IPS-20b (cell line): Measurements from ENCODE around the gene P4HA1.
"Not testable (repeated sequence)": the region's sequence is repeated elsewhere in the genome, so short reads cannot be mapped to it uniquely, and the experiment has no call there.

Experiments used
- H3K27ac ChIP-seq: one replicate; pipeline ENCODE4 v1.5.1; 2013; ENCODE audit warnings: low read length
- H3K27me3 ChIP-seq: 2 replicates; pipeline ENCODE4 v1.6.1; 2013; ENCODE audit warnings: mild to moderate bottlenecking, low read length, inconsistent platforms; ENCODE audit not compliant: insufficient read depth
- H3K36me3 ChIP-seq: 2 replicates; pipeline ENCODE4 v1.6.1; 2013; ENCODE audit warnings: low read depth, mild to moderate bottlenecking, inconsistent platforms, low read length, moderate library complexity; ENCODE audit not compliant: insufficient read depth
- H3K4me1 ChIP-seq: 2 replicates; pipeline ENCODE4 v1.6.1; 2013; ENCODE audit warnings: mild to moderate bottlenecking, control low read depth, inconsistent platforms, low read length, moderate library complexity; ENCODE audit not compliant: insufficient read depth
- H3K4me3 ChIP-seq: 2 replicates; pipeline ENCODE4 v1.5.1; 2013; ENCODE audit warnings: mild to moderate bottlenecking, low read length, inconsistent platforms
- H3K9ac ChIP-seq: 2 replicates; pipeline ENCODE4 v1.6.1; 2013; ENCODE audit warnings: low read depth, mild to moderate bottlenecking, inconsistent platforms, low read length, moderate library complexity
- H3K9me3 ChIP-seq: 2 replicates; pipeline ENCODE4 v1.6.1; 2013; ENCODE audit warnings: mild to moderate bottlenecking, low read depth, low read length, inconsistent platforms; ENCODE audit not compliant: insufficient read depth

Gene P4HA1

GRCh38 chr10:73000973-73001372 lies 95.7 kb downstream of the P4HA1 start:
- H3K4me3 ChIP-seq: no peak overlapping the region
- no peak overlapping the region for H3K9ac ChIP-seq
- H3K9me3 ChIP-seq: no peaks in the 10 kb centered on the region; the same call in 1 of the 2 replicates
- no peak overlapping the region for H3K27ac ChIP-seq
- H3K36me3 ChIP-seq: no peaks in the 10 kb centered on the region
- H3K27me3 ChIP-seq: no peaks in the 10 kb centered on the region
- no peaks in the 10 kb centered on the region for H3K4me1 ChIP-seq

- Histone ChIP-seq H3K9me3 (no peaks in the 10 kb centered on the region; the same call in 1 of the 2 replicates), H3K4me1 (no peaks in the 10 kb centered on the region), H3K9ac (no peak overlapping the region), H3K36me3 (no peaks in the 10 kb centered on the region), H3K4me3 (no peak overlapping the region), H3K27ac (no peak overlapping the region), H3K27me3 (no peaks in the 10 kb centered on the region)
Measured at GRCh38 chr10:72997099-72997498, 99.6 kb downstream of the P4HA1 start.

GRCh38 chr10:72995459-72995858 lies 101.2 kb downstream of the P4HA1 start:
- H3K9me3 ChIP-seq, H3K4me1 ChIP-seq, H3K27me3 ChIP-seq, H3K9ac ChIP-seq, H3K27ac ChIP-seq, H3K36me3 ChIP-seq, H3K4me3 ChIP-seq: not testable (repeated sequence)

- not testable (repeated sequence) for H3K4me3 ChIP-seq, H3K9ac ChIP-seq, H3K9me3 ChIP-seq, H3K27me3 ChIP-seq, H3K4me1 ChIP-seq, H3K27ac ChIP-seq, H3K36me3 ChIP-seq
Measured at GRCh38 chr10:72989771-72990170, 106.9 kb downstream of the P4HA1 start.

DNA sequence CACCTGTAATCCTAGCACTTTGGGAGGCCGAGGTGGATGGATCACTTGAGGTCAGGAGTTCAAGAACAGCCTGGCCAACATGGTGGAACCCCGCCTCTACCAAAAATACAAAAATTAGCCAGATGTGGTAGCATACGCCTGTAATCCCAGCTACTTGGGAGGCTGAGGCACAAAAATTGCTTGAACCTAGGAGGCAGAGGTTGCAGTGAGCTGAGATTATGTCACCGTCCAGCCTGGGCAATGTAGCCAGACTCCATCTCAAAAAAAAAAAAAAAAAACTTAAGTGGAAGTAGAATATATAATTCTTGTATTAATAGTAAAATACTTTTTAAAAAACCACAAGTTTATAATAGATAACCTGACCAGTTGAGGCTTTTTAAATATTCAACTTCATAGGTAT lies 112.0 kb downstream of the P4HA1 start:
- not testable (repeated sequence) for H3K4me1 ChIP-seq, H3K9me3 ChIP-seq, H3K27me3 ChIP-seq, H3K9ac ChIP-seq, H3K27ac ChIP-seq, H3K4me3 ChIP-seq, H3K36me3 ChIP-seq

- Histone ChIP-seq H3K27ac (no peak overlapping the region), H3K9me3 (peaks cover 15% of the 10 kb centered on the region), H3K27me3 (no peaks in the 10 kb centered on the region), H3K4me3 (no peak overlapping the region), H3K4me1 (no peaks in the 10 kb centered on the region), H3K36me3 (no peaks in the 10 kb centered on the region), H3K9ac (no peak overlapping the region)
Measured at GRCh38 chr10:72981882-72982529, 114.7 kb downstream of the P4HA1 start.

GRCh38 chr10:72981028-72981881 lies 115.4 kb downstream of the P4HA1 start:
- no peaks in the 10 kb centered on the region for H3K36me3 ChIP-seq
- H3K4me3 ChIP-seq: no peak overlapping the region
- H3K27ac ChIP-seq: no peak overlapping the region
- peaks cover 15% of the 10 kb centered on the region for H3K9me3 ChIP-seq
- H3K9ac ChIP-seq: no peak overlapping the region
- H3K27me3 ChIP-seq: no peaks in the 10 kb centered on the region
- no peaks in the 10 kb centered on the region for H3K4me1 ChIP-seq

DNA sequence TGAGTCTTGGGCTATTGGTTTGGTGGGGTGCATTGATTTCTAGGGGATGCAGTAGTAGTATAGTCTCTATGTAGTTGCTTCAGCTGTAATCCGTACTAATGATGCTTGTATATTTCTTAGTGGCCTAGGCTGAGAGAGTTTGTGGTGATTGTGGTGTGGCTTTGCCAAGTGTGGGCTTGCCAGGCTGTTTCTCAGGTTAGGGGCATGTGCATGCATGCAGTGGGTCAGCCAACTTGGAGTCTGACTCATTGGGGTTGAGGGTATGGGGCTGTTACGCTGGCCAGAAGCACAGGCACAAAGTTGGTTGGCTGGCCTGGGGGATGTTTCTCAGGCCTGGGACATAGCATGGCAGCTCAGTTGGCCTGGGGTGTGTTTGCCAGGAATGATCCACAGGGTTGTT lies 116.3 kb downstream of the P4HA1 start:
- no peaks in the 10 kb centered on the region for H3K27me3 ChIP-seq
- no peak overlapping the region for H3K27ac ChIP-seq
- H3K9me3 ChIP-seq: peaks cover 17% of the 10 kb centered on the region
- no peaks in the 10 kb centered on the region for H3K36me3 ChIP-seq
- no peak overlapping the region for H3K4me3 ChIP-seq
- H3K4me1 ChIP-seq: no peaks in the 10 kb centered on the region
- no peak overlapping the region for H3K9ac ChIP-seq

- Histone ChIP-seq H3K9me3 (peaks cover 21% of the 10 kb centered on the region), H3K27ac (no peak overlapping the region), H3K4me1 (no peaks in the 10 kb centered on the region), H3K4me3 (no peak overlapping the region), H3K27me3 (no peaks in the 10 kb centered on the region), H3K36me3 (no peaks in the 10 kb centered on the region), H3K9ac (no peak overlapping the region)
Measured at GRCh38 chr10:72979709-72980108, 117.0 kb downstream of the P4HA1 start.

GRCh38 chr10:72976886-72977285 lies 119.8 kb downstream of the P4HA1 start:
- no peaks in the 10 kb centered on the region for H3K27me3 ChIP-seq
- H3K4me1 ChIP-seq: no peaks in the 10 kb centered on the region
- peaks cover 21% of the 10 kb centered on the region for H3K9me3 ChIP-seq
- H3K4me3 ChIP-seq: no peak overlapping the region
- H3K9ac ChIP-seq: no peak overlapping the region
- no peaks in the 10 kb centered on the region for H3K36me3 ChIP-seq
- no peak overlapping the region for H3K27ac ChIP-seq
